CD4-positive, alpha-beta T cell treated with Interleukin-12 subunit alpha and Interleukin-12 subunit beta, for 1 hour (primary cell): ENCODE measurements around the gene PRRT3.
"Not testable (repeated sequence)": the region's sequence is repeated elsewhere in the genome, so short reads cannot be mapped to it uniquely, and the experiment has no call there.

Experiments
- DNase-seq: peaks from one replicate; pipeline ENCODE4 v3.0.0-alpha.2; 2020

The PRRT3 gene

GRCh38 chr3:9947025-9947995 lies 4.9 kb downstream of the PRRT3 start:
- no peak for DNase-seq

- peak; percentile 86 for DNase-seq
These were observed 5.8 kb downstream of the PRRT3 start for GRCh38 chr3:9946112-9947024.

- DNase-seq, result no peak
These were observed 6.8 kb downstream of the PRRT3 start for GRCh38 chr3:9945358-9945757.

- DNase-seq, result no peak
These were observed 7.9 kb downstream of the PRRT3 start for GRCh38 chr3:9944271-9944670.

- no peak for DNase-seq
These were observed 9.1 kb downstream of the PRRT3 start for GRCh38 chr3:9942934-9943690.

- DNase-seq, result no peak
These were observed 10.0 kb downstream of the PRRT3 start for GRCh38 chr3:9942164-9942563.

- DNase-seq, result no peak
These were observed 11.5 kb downstream of the PRRT3 start for GRCh38 chr3:9940746-9941145.

GRCh38 chr3:9939906-9940305 lies 12.3 kb downstream of the PRRT3 start:
- not testable (repeated sequence) for DNase-seq

- DNase-seq, result no peak
These were observed 13.2 kb downstream of the PRRT3 start for GRCh38 chr3:9938966-9939365.

GRCh38 chr3:9937486-9938238 lies 14.5 kb downstream of the PRRT3 start:
- no peak for DNase-seq

- no peak for DNase-seq
These were observed 16.2 kb downstream of the PRRT3 start for GRCh38 chr3:9935966-9936510.

GRCh38 chr3:9934993-9935392 lies 17.2 kb downstream of the PRRT3 start:
- DNase-seq, result no peak

- DNase-seq, result peak; percentile 50
These were observed 18.0 kb downstream of the PRRT3 start for GRCh38 chr3:9934235-9934621.

GRCh38 chr3:9933561-9934234 lies 18.5 kb downstream of the PRRT3 start, which contains the start of gene CRELD1:
TSS of gene CRELD1 (plus strand) at chr3:9933834. CDS start at chr3:9934439, 605 bp downstream.
- peak; percentile 98 for DNase-seq

- peak; percentile 90 for DNase-seq
These were observed 19.2 kb downstream of the PRRT3 start for GRCh38 chr3:9932843-9933560.

GRCh38 chr3:9932535-9932842 lies 19.7 kb downstream of the PRRT3 start:
- DNase-seq, result no peak

GRCh38 chr3:9930804-9931418 lies 21.3 kb downstream of the PRRT3 start:
- no peak for DNase-seq

- DNase-seq, result no peak
These were observed 24.1 kb downstream of the PRRT3 start for GRCh38 chr3:9928158-9928557.

- DNase-seq, result no peak
These were observed 33.8 kb downstream of the PRRT3 start for GRCh38 chr3:9918261-9919038.
